Stimulated activated CD8-positive, alpha-beta memory T cell treated with anti-CD3 and anti-CD28 coated beads, Interleukin-4, amount 100 ng/mL, for 24 hours (primary cell): ENCODE measurements around the gene MRPL58.
"Not testable (repeated sequence)": the region's sequence is repeated elsewhere in the genome, so short reads cannot be mapped to it uniquely, and the experiment has no call there.

Experiments used
- DNase-seq: peaks from one replicate; pipeline ENCODE4 v3.0.0-alpha.2; 2020; ENCODE audit warnings: low read depth

MRPL58 gene

GRCh38 chr17:75019146-75019545 lies 6.7 kb downstream of the MRPL58 start:
- DNase-seq: no peak

GRCh38 chr17:75019710-75020109 lies 7.2 kb downstream of the MRPL58 start:
- DNase-seq: no peak

- no peak for DNase-seq
Observed at GRCh38 chr17:75020331-75021110, 8.1 kb downstream of the MRPL58 start.

- no peak for DNase-seq
Observed at GRCh38 chr17:75024686-75025397, 12.4 kb downstream of the MRPL58 start.

- not testable (repeated sequence) for DNase-seq
Observed at GRCh38 chr17:75025398-75025734, 12.9 kb downstream of the MRPL58 start.

GRCh38 chr17:75026650-75027049 lies 14.2 kb downstream of the MRPL58 start:
- DNase-seq: not testable (repeated sequence)

GRCh38 chr17:75030161-75030560 lies 17.7 kb downstream of the MRPL58 start:
- DNase-seq: no peak

- no peak for DNase-seq
Observed at GRCh38 chr17:75031972-75032719, 19.7 kb downstream of the MRPL58 start.

GRCh38 chr17:75032720-75033280 lies 20.3 kb downstream of the MRPL58 start:
- DNase-seq: no peak

- DNase-seq: peak; percentile 85
Observed at GRCh38 chr17:75033346-75034235, 21.1 kb downstream of the MRPL58 start.

- peak; percentile 83 for DNase-seq
Observed at GRCh38 chr17:75034236-75034908, 21.9 kb downstream of the MRPL58 start.

GRCh38 chr17:75036643-75037268 lies 24.3 kb downstream of the MRPL58 start:
- peak; percentile 55 for DNase-seq

- DNase-seq: no peak
Observed at GRCh38 chr17:75039238-75039637, 26.8 kb downstream of the MRPL58 start.

GRCh38 chr17:75041656-75042280 lies 29.3 kb downstream of the MRPL58 start:
- DNase-seq: no peak

- DNase-seq: not testable (repeated sequence)
Observed at GRCh38 chr17:75043789-75044188, 31.3 kb downstream of the MRPL58 start.

GRCh38 chr17:75044716-75045115 lies 32.2 kb downstream of the MRPL58 start:
- no peak for DNase-seq

GRCh38 chr17:75045946-75046406 lies 33.5 kb downstream of the MRPL58 start:
- DNase-seq: not testable (repeated sequence)

- peak; percentile 94 for DNase-seq
Observed at GRCh38 chr17:75046407-75047289, 34.2 kb downstream of the MRPL58 start, which contains the start of the genes ATP5PD and KCTD2. ATP5PD (minus strand) TSS chr17:75046969; CDS start chr17:75042650, 4,319 bp downstream. KCTD2 (plus strand) TSS chr17:75047225; CDS start chr17:75047251, 26 bp downstream.
